Esophagus muscularis mucosa (tissue), 3 donors: ENCODE data around the gene LRRC8D.

ENCODE experiments used
- POLR2A ChIP-seq: fragments of 450-650 bp; IDR thresholded peaks from one replicate; pipeline ENCODE4 v1.6.1; 2017; ENCODE audit warnings: antibody characterized with exemption, moderate library complexity, mild to moderate bottlenecking, low read depth
- POLR2AphosphoS5 ChIP-seq, 2 donors: sonication (generic); formaldehyde crosslinking; IDR thresholded peaks; one replicate each; pipeline ENCODE4 v1.6.1; 2017; ENCODE audit warnings: antibody characterized with exemption in 2 of 2
- TF ChIP-seq, protein P1 (sequence below), 3 experiments: fragments of 200-600 bp in 2 of 3; fragments of 450-650 bp in 1 of 3; sonication (generic) in 2 of 3; IDR thresholded peaks; one replicate each; pipeline ENCODE4 v1.5.1; 2017 to 2019; ENCODE audit warnings: antibody characterized with exemption in 3 of 3, mild to moderate bottlenecking in 2 of 3, moderate library complexity in 1 of 3

DNA sequence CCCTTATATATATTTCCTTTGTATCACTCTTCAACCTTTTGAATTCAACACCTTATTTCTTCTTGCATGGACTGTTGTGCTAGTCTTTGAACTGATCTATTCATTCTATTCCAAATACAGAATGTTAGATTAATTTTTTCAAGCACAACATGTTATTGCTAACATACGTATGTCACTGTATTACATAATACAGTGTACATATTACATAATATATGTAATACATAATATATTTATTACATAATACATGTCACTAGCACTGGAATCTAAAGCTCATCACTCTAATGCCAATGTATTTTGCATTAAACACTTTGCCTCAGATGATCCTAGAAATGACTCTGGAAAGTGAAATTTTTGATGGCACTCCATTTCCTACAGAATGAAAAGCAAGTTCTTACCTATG is 59.8 kb downstream of the LRRC8D start:
- TF ChIP-seq, protein P1, sequence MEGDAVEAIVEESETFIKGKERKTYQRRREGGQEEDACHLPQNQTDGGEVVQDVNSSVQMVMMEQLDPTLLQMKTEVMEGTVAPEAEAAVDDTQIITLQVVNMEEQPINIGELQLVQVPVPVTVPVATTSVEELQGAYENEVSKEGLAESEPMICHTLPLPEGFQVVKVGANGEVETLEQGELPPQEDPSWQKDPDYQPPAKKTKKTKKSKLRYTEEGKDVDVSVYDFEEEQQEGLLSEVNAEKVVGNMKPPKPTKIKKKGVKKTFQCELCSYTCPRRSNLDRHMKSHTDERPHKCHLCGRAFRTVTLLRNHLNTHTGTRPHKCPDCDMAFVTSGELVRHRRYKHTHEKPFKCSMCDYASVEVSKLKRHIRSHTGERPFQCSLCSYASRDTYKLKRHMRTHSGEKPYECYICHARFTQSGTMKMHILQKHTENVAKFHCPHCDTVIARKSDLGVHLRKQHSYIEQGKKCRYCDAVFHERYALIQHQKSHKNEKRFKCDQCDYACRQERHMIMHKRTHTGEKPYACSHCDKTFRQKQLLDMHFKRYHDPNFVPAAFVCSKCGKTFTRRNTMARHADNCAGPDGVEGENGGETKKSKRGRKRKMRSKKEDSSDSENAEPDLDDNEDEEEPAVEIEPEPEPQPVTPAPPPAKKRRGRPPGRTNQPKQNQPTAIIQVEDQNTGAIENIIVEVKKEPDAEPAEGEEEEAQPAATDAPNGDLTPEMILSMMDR (IDR thresholded peaks at IDR 0.05): no peak
- no peak for TF ChIP-seq POLR2A
- no peak for TF ChIP-seq POLR2AphosphoS5 (IDR thresholded peaks at IDR 0.05)
